NCI-H1694 (cell line): ENCODE data around the gene AAGAB.

Source experiments
- DNase-seq: peaks from one replicate; lab custom pipeline; 2025; lab: John Stamatoyannopoulos, UW

The AAGAB gene

GRCh38 chr15:67210555-67211168 is 43.8 kb downstream of the AAGAB start:
- DNase-seq, result no peak

GRCh38 chr15:67208396-67208795 is 46.1 kb downstream of the AAGAB start:
- DNase-seq, result no peak

- no peak for DNase-seq
These were observed 46.8 kb downstream of the AAGAB start for GRCh38 chr15:67207555-67208207.

GRCh38 chr15:67202991-67203390 is 51.5 kb downstream of the AAGAB start:
- no peak for DNase-seq

- DNase-seq, result no peak
These were observed 52.4 kb downstream of the AAGAB start for GRCh38 chr15:67202091-67202490.

GRCh38 chr15:67201136-67201535 is 53.3 kb downstream of the AAGAB start:
- DNase-seq, result no peak

GRCh38 chr15:67199881-67200763 is 54.3 kb downstream of the AAGAB start:
- DNase-seq, result no peak

- no peak for DNase-seq
These were observed 55.1 kb downstream of the AAGAB start for GRCh38 chr15:67199391-67199790.

GRCh38 chr15:67198157-67198754 is 56.2 kb downstream of the AAGAB start:
- DNase-seq, result no peak

GRCh38 chr15:67197364-67197695 is 57.1 kb downstream of the AAGAB start:
- no peak for DNase-seq

GRCh38 chr15:67196672-67197363 is 57.6 kb downstream of the AAGAB start:
- DNase-seq, result no peak

- DNase-seq, result no peak
These were observed 58.2 kb downstream of the AAGAB start for GRCh38 chr15:67196222-67196621.

- no peak for DNase-seq
These were observed 59.2 kb downstream of the AAGAB start for GRCh38 chr15:67195305-67195704.

GRCh38 chr15:67194171-67195114 is 60.0 kb downstream of the AAGAB start:
- no peak for DNase-seq

- no peak for DNase-seq
These were observed 61.1 kb downstream of the AAGAB start for GRCh38 chr15:67193223-67193990.

GRCh38 chr15:67192185-67192820 is 62.2 kb downstream of the AAGAB start:
- no peak for DNase-seq

- DNase-seq, result no peak
These were observed 63.6 kb downstream of the AAGAB start for GRCh38 chr15:67190813-67191212.

- DNase-seq, result no peak
These were observed 64.1 kb downstream of the AAGAB start for GRCh38 chr15:67190326-67190725.

- DNase-seq, result no peak
These were observed 65.0 kb downstream of the AAGAB start for GRCh38 chr15:67189326-67190051.
